ENCODE measurements around the gene FGFRL1.

Gene FGFRL1

DNA sequence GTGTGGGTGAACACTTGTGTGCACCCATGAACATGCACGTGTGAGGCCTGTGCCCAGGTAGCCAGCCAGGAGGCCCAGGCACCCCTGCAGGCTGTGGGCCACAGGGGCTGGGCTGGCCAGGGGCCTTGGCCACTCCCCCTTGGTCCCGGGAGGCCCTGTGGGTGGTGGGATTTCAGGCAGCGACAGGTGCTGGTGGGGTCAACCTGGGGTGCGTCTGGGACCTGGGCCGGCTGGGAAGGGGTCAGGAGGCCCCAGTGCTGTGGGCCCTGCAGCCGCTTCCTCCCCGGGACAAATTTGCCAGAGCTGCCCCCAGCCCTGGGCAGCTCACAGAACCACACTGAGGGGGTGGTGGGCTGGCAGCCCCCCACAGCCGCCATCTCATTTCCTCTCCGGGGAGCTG lies 7.9 kb downstream of the FGFRL1 start:
- TF ChIP-seq, protein P1, sequence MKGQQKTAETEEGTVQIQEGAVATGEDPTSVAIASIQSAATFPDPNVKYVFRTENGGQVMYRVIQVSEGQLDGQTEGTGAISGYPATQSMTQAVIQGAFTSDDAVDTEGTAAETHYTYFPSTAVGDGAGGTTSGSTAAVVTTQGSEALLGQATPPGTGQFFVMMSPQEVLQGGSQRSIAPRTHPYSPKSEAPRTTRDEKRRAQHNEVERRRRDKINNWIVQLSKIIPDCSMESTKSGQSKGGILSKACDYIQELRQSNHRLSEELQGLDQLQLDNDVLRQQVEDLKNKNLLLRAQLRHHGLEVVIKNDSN (IDR thresholded peaks at IDR 0.05) = no peak
- TF ChIP-seq RAD21 (IDR thresholded peaks at IDR 0.05; ENCODE audit: low read depth) = no peak
- no peak for TF ChIP-seq CEBPB (IDR thresholded peaks at IDR 0.05)
- TF ChIP-seq FOXM1 (IDR thresholded peaks at IDR 0.05; ENCODE audit: borderline replicate concordance, low read depth) = no peak
- TF ChIP-seq EGR1 (IDR thresholded peaks at IDR 0.05) = no peak
- no peak for TF ChIP-seq TCF12 (IDR thresholded peaks at IDR 0.05; ENCODE audit: low read depth)
- no peak for TF ChIP-seq TAF1 (IDR thresholded peaks at IDR 0.05; ENCODE audit: low read depth)
- no peak for TF ChIP-seq TEAD4 (IDR thresholded peaks at IDR 0.05)
- TF ChIP-seq MAX (IDR thresholded peaks at IDR 0.05) = no peak
- no peak for TF ChIP-seq EP300 (IDR thresholded peaks at IDR 0.05; ENCODE audit: borderline replicate concordance)
- TF ChIP-seq ZBTB7A (IDR thresholded peaks at IDR 0.05; ENCODE audit: low read depth) = no peak; the same call in 1 of the 2 replicates
- TF ChIP-seq, protein P2, sequence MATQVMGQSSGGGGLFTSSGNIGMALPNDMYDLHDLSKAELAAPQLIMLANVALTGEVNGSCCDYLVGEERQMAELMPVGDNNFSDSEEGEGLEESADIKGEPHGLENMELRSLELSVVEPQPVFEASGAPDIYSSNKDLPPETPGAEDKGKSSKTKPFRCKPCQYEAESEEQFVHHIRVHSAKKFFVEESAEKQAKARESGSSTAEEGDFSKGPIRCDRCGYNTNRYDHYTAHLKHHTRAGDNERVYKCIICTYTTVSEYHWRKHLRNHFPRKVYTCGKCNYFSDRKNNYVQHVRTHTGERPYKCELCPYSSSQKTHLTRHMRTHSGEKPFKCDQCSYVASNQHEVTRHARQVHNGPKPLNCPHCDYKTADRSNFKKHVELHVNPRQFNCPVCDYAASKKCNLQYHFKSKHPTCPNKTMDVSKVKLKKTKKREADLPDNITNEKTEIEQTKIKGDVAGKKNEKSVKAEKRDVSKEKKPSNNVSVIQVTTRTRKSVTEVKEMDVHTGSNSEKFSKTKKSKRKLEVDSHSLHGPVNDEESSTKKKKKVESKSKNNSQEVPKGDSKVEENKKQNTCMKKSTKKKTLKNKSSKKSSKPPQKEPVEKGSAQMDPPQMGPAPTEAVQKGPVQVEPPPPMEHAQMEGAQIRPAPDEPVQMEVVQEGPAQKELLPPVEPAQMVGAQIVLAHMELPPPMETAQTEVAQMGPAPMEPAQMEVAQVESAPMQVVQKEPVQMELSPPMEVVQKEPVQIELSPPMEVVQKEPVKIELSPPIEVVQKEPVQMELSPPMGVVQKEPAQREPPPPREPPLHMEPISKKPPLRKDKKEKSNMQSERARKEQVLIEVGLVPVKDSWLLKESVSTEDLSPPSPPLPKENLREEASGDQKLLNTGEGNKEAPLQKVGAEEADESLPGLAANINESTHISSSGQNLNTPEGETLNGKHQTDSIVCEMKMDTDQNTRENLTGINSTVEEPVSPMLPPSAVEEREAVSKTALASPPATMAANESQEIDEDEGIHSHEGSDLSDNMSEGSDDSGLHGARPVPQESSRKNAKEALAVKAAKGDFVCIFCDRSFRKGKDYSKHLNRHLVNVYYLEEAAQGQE (IDR thresholded peaks at IDR 0.05; ENCODE audit: low read depth) = no peak
- TF ChIP-seq CREB1 (IDR thresholded peaks at IDR 0.05; ENCODE audit: low read depth) = no peak
- TF ChIP-seq NFIC (IDR thresholded peaks at IDR 0.05) = no peak

GRCh38 chr4:1019729-1020470 lies 8.5 kb downstream of the FGFRL1 start:
- TF ChIP-seq, protein P2 (IDR thresholded peaks at IDR 0.05; ENCODE audit: low read depth) = no peak
- TF ChIP-seq MAX (IDR thresholded peaks at IDR 0.05) (no peak), FOXM1 (IDR thresholded peaks at IDR 0.05; ENCODE audit: borderline replicate concordance, low read depth) (no peak), EP300 (IDR thresholded peaks at IDR 0.05; ENCODE audit: borderline replicate concordance) (no peak), RAD21 (IDR thresholded peaks at IDR 0.05; ENCODE audit: low read depth) (no peak), ZBTB7A (IDR thresholded peaks at IDR 0.05; ENCODE audit: low read depth) (no peak), YY1 (IDR thresholded peaks at IDR 0.05; ENCODE audit: low read depth) (no peak), TAF1 (IDR thresholded peaks at IDR 0.05; ENCODE audit: low read depth) (no peak), TEAD4 (IDR thresholded peaks at IDR 0.05) (no peak), CEBPB (IDR thresholded peaks at IDR 0.05) (no peak), EGR1 (IDR thresholded peaks at IDR 0.05) (no peak), NFIC (IDR thresholded peaks at IDR 0.05) (no peak), TCF12 (IDR thresholded peaks at IDR 0.05; ENCODE audit: low read depth) (no peak), CREB1 (IDR thresholded peaks at IDR 0.05; ENCODE audit: low read depth) (no peak)
- TF ChIP-seq, protein P1 (IDR thresholded peaks at IDR 0.05) = no peak

DNA sequence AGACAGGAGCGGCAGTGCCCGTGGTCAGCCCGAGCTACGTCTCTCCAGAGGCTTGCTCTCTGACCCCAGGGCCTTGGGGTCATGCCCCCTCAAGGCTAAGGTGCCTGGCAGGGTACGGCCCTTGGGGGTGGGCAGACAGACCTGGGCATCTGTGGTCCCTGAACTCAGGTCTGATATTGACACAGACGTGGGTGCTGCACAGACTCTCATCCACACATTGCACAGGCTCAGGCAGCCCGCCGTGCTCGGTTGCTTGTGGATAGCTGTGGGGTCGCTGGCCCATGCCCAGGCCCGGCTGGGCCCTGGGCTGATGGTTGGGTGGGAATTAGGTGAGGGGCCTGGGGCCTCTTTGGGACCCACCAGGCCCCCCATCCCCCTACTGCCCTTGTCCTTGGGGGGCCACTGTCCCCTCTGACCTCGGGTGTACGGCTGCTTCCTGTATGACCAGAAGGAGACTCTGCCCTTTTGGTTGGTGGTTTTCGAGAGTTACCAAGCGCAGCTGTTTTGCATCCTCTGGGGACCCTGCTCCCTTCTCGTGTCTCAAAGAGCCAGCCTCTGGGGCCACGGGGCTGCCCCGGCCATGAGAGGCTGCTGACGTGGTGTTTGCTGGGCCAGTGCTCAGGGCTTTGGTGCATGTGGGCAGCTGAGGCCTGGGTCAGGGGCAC lies 10.1 kb downstream of the FGFRL1 start:
- 0 out of 2 replicates have a peak, but pooled peaks have one; percentile 18 for TF ChIP-seq ZBTB7A (IDR thresholded peaks at IDR 0.05; ENCODE audit: low read depth)
- TF ChIP-seq, protein P1 (IDR thresholded peaks at IDR 0.05) = no peak

- TF ChIP-seq, protein P2 (IDR thresholded peaks at IDR 0.05; ENCODE audit: low read depth) = no peak
- TF ChIP-seq FOXM1 (IDR thresholded peaks at IDR 0.05; ENCODE audit: borderline replicate concordance, low read depth) (no peak), YY1 (IDR thresholded peaks at IDR 0.05; ENCODE audit: low read depth) (no peak), TEAD4 (IDR thresholded peaks at IDR 0.05) (no peak), EP300 (IDR thresholded peaks at IDR 0.05; ENCODE audit: borderline replicate concordance) (no peak), CREB1 (IDR thresholded peaks at IDR 0.05; ENCODE audit: low read depth) (no peak), ZBTB7A (IDR thresholded peaks at IDR 0.05; ENCODE audit: low read depth) (no peak), RAD21 (IDR thresholded peaks at IDR 0.05; ENCODE audit: low read depth) (no peak), TAF1 (IDR thresholded peaks at IDR 0.05; ENCODE audit: low read depth) (no peak), NFIC (IDR thresholded peaks at IDR 0.05) (no peak), EGR1 (IDR thresholded peaks at IDR 0.05) (no peak), TCF12 (IDR thresholded peaks at IDR 0.05; ENCODE audit: low read depth) (no peak), CEBPB (IDR thresholded peaks at IDR 0.05) (no peak), MAX (IDR thresholded peaks at IDR 0.05) (no peak)
- TF ChIP-seq, protein P1 (IDR thresholded peaks at IDR 0.05) = no peak
These were observed 10.8 kb downstream of the FGFRL1 start for GRCh38 chr4:1022051-1022738.
